Mesenchymal stem cell (in vitro differentiated cells and primary cell): ENCODE measurements around the gene ZDHHC14.

Experiments used
- DNase-seq: peaks from one replicate; pipeline ENCODE4 v3.0.0-alpha.2; 2013
- H2AFZ ChIP-seq: one replicate; pipeline ENCODE4 v1.6.1; 2013; ENCODE audit warnings: low read depth, mild to moderate bottlenecking, control low read depth, inconsistent platforms, low read length, moderate library complexity
- H2AK5ac ChIP-seq: 2 replicates; pipeline ENCODE4 v1.6.1; 2013; ENCODE audit warnings: low read length, moderate library complexity, mild to moderate bottlenecking, inconsistent platforms; ENCODE audit not compliant: severe bottlenecking
- H2BK120ac ChIP-seq: one replicate; pipeline ENCODE4 v1.6.1; 2013; ENCODE audit warnings: low read depth, mild to moderate bottlenecking, inconsistent platforms, low read length, moderate library complexity
- H2BK12ac ChIP-seq, 2 experiments: one replicate each; pipeline ENCODE4 v1.6.1; 2013; ENCODE audit warnings: inconsistent platforms in 2 of 2, low read length in 2 of 2, mild to moderate bottlenecking in 2 of 2, moderate library complexity in 2 of 2, control low read depth in 1 of 2
- H2BK15ac ChIP-seq: one replicate; pipeline ENCODE4 v1.6.1; 2013; ENCODE audit warnings: mild to moderate bottlenecking, low read depth, inconsistent platforms; ENCODE audit not compliant: poor library complexity, severe bottlenecking
- H2BK5ac ChIP-seq: 2 replicates; pipeline ENCODE4 v1.6.1; 2013; ENCODE audit warnings: low read depth, mild to moderate bottlenecking, low read length, control low read depth, inconsistent platforms; ENCODE audit not compliant: poor library complexity, severe bottlenecking
- H3K14ac ChIP-seq, 2 experiments: one replicate each; pipeline ENCODE4 v1.6.1; 2013; ENCODE audit warnings: inconsistent platforms in 2 of 2, low read length in 2 of 2, control low read depth in 1 of 2, mild to moderate bottlenecking in 1 of 2, moderate library complexity in 1 of 2
- H3K18ac ChIP-seq, 2 experiments: one replicate each; pipeline ENCODE4 v1.6.1; 2013; ENCODE audit warnings: inconsistent platforms in 2 of 2, low read length in 2 of 2, control low read depth in 1 of 2, low read depth in 1 of 2, mild to moderate bottlenecking in 1 of 2
- H3K23ac ChIP-seq, 2 experiments: one replicate each; pipeline ENCODE4 v1.6.1; 2013; ENCODE audit warnings: inconsistent platforms in 2 of 2, low read length in 2 of 2, mild to moderate bottlenecking in 2 of 2, moderate library complexity in 2 of 2, control low read depth in 1 of 2
- H3K27ac ChIP-seq: 2 replicates; pipeline ENCODE4 v1.5.1; 2013; ENCODE audit warnings: mild to moderate bottlenecking, moderate library complexity, low read length, control low read depth, inconsistent platforms; ENCODE audit not compliant: poor library complexity, severe bottlenecking
- H3K27me3 ChIP-seq, 2 experiments: 2 replicates each; pipeline versions ENCODE4 v1.6.1 to v1.7.0; 2013; ENCODE audit warnings: low read length in 2 of 2, mild to moderate bottlenecking in 2 of 2, moderate library complexity in 2 of 2, control low read depth in 1 of 2, inconsistent platforms in 1 of 2; ENCODE audit not compliant: control insufficient read depth in 1 of 2, insufficient read depth in 1 of 2
- H3K36me3 ChIP-seq, 2 experiments: 2 replicates each; pipeline versions ENCODE4 v1.6.1 to v1.7.0; 2013; ENCODE audit warnings: low read length in 2 of 2, control low read depth in 1 of 2, inconsistent platforms in 1 of 2, low read depth in 1 of 2, mild to moderate bottlenecking in 1 of 2; ENCODE audit not compliant: insufficient read depth in 2 of 2, control insufficient read depth in 1 of 2
- H3K4ac ChIP-seq, 2 experiments: one replicate each; pipeline ENCODE4 v1.6.1; 2013; ENCODE audit warnings: inconsistent platforms in 2 of 2, low read length in 2 of 2, mild to moderate bottlenecking in 2 of 2, moderate library complexity in 2 of 2, control low read depth in 1 of 2, low read depth in 1 of 2
- H3K4me1 ChIP-seq: 2 replicates; pipeline ENCODE4 v1.6.1; 2013; ENCODE audit warnings: low read depth, low read length, control low read depth; ENCODE audit not compliant: control insufficient read depth, insufficient read depth
- H3K4me2 ChIP-seq: 2 replicates; pipeline ENCODE4 v1.6.1; 2013; ENCODE audit warnings: low read length, mild to moderate bottlenecking, inconsistent platforms; ENCODE audit not compliant: poor library complexity, severe bottlenecking
- H3K4me3 ChIP-seq, 2 experiments: 2 replicates each; pipeline versions ENCODE4 v1.5.1 to v1.7.0; 2013; ENCODE audit warnings: low read length in 2 of 2, mild to moderate bottlenecking in 2 of 2, control low read depth in 1 of 2, low read depth in 1 of 2; ENCODE audit not compliant: insufficient read depth in 1 of 2
- H3K79me1 ChIP-seq: replicated peaks from 2 replicates; pipeline ENCODE4 v1.6.1; 2013; ENCODE audit warnings: mild to moderate bottlenecking, control low read depth, low read length, inconsistent platforms; ENCODE audit not compliant: poor library complexity, severe bottlenecking
- H3K9ac ChIP-seq: 2 replicates; pipeline ENCODE4 v1.7.0; 2013; ENCODE audit warnings: mild to moderate bottlenecking, low read length, moderate library complexity
- H3K9me3 ChIP-seq: 2 replicates; pipeline ENCODE4 v1.7.0; 2013; ENCODE audit warnings: mild to moderate bottlenecking, low read length; ENCODE audit not compliant: control insufficient read depth
- H4K8ac ChIP-seq: one replicate; pipeline ENCODE4 v1.6.1; 2013; ENCODE audit warnings: inconsistent platforms, mild to moderate bottlenecking, low read length, moderate library complexity
- H4K91ac ChIP-seq: one replicate; pipeline ENCODE4 v1.6.1; 2013; ENCODE audit warnings: mild to moderate bottlenecking, low read length, inconsistent platforms
- WGBS: methylation state at CpG from one replicate; pipeline ENCODE4 v1.1.7; 2013; ENCODE audit warnings: mixed read lengths; 5-methylcytosine and 5-hydroxymethylcytosine counted together

Gene ZDHHC14

DNA sequence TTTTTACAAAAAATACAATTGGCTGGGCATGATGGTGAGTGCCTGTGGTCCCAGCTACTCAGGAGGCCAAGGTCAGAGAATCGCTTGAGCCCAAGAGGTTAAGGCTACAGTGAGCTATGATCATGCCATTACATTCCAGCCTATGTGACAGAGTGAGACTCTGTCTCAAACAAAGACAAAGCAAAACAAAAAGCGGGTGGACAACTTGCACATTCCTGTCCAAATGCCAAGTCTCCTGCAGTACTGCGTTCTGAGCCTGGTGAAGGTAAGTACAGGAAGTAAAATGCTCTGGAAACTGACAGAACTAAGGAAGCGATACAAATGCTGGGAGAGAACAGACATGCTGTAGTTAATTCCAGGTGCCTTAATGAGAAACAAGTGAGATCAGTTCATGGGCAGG lies 37.3 kb upstream of the ZDHHC14 start:
- Histone ChIP-seq H3K4ac (no peak overlapping the region), H3K4me3 (no peak overlapping the region), H3K18ac (no peak overlapping the region), H2AK5ac (no peak overlapping the region), H3K27ac (no peak overlapping the region), H3K36me3 (no peaks in the 10 kb centered on the region), H3K23ac (no peak overlapping the region), H4K91ac (no peak overlapping the region), H2BK15ac (no peak overlapping the region), H3K4me1 (no peaks in the 10 kb centered on the region), H2AFZ (no peak overlapping the region), H3K79me1 (no peaks in the 10 kb centered on the region), H3K9me3 (peaks cover 5% of the 10 kb centered on the region), H3K14ac (no peak overlapping the region), H3K27me3 (peaks cover 35 to 54% of the 10 kb centered on the region in 2 experiments), H2BK120ac (no peak overlapping the region), H4K8ac (no peak overlapping the region), H2BK12ac (no peak overlapping the region), H3K9ac (no peak overlapping the region), H3K4me2 (no peak overlapping the region), H2BK5ac (no peak overlapping the region)
- DNase-seq: no peak
- 84% methylated on average over 4 of the region's 4 CpGs for WGBS

- no peak overlapping the region for H2AFZ ChIP-seq
- no peak overlapping the region for H2AK5ac ChIP-seq
- no peak overlapping the region for H4K91ac ChIP-seq
- H2BK5ac ChIP-seq: no peak overlapping the region
- H3K4ac ChIP-seq: no peak overlapping the region
- H3K27me3 ChIP-seq: peaks cover 37 to 54% of the 10 kb centered on the region in 2 experiments
- H2BK15ac ChIP-seq: no peak overlapping the region
- peaks cover 18% of the 10 kb centered on the region for H3K9me3 ChIP-seq
- H2BK12ac ChIP-seq: no peak overlapping the region
- H3K23ac ChIP-seq: no peak overlapping the region
- H3K79me1 ChIP-seq: no peaks in the 10 kb centered on the region
- H3K27ac ChIP-seq: no peak overlapping the region
- no peak overlapping the region for H4K8ac ChIP-seq
- H2BK120ac ChIP-seq: no peak overlapping the region
- no peak overlapping the region for H3K14ac ChIP-seq
- no peak overlapping the region for H3K4me2 ChIP-seq
- H3K36me3 ChIP-seq: no peaks in the 10 kb centered on the region
- WGBS: 79% methylated on average over 2 of the region's 2 CpGs
- no peak overlapping the region for H3K9ac ChIP-seq
- no peak overlapping the region for H3K4me3 ChIP-seq
- H3K18ac ChIP-seq: no peak overlapping the region
- H3K4me1 ChIP-seq: no peaks in the 10 kb centered on the region
- DNase-seq: no peak
Measured at GRCh38 chr6:157346373-157346772, 34.6 kb upstream of the ZDHHC14 start.

DNA sequence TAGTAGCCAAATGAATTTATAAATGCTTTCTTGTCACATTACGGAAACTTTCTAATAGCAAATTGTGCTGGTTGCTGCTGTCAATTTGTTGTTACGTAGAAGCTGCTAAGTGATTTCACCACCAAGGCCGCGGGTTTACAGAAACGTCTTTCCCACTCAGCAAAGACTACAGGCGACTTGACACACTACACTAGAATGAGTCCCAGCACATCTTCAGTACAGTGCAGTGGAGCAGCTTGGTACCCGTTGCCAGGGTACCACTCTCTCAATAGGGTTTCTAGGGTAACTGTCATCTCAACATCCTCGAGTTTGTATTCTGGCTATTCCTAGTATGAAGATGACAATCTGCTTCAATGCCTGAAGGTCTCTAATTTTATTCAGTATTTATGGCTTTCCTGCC lies 22.7 kb upstream of the ZDHHC14 start:
- no peak overlapping the region for H4K8ac ChIP-seq
- H3K9ac ChIP-seq: no peak overlapping the region
- H2AFZ ChIP-seq: no peak overlapping the region
- H2BK120ac ChIP-seq: no peak overlapping the region
- H2BK5ac ChIP-seq: no peak overlapping the region
- no peak overlapping the region for H3K4me2 ChIP-seq
- WGBS: 74% methylated on average over 8 of the region's 8 CpGs
- H3K14ac ChIP-seq: no peak overlapping the region
- no peak overlapping the region for H2BK12ac ChIP-seq
- H2AK5ac ChIP-seq: no peak overlapping the region
- H3K9me3 ChIP-seq: no peaks in the 10 kb centered on the region
- DNase-seq: no peak
- H3K18ac ChIP-seq: no peak overlapping the region
- H3K79me1 ChIP-seq: no peaks in the 10 kb centered on the region
- H2BK15ac ChIP-seq: no peak overlapping the region
- H4K91ac ChIP-seq: no peak overlapping the region
- no peak overlapping the region for H3K23ac ChIP-seq
- H3K4me1 ChIP-seq: no peaks in the 10 kb centered on the region
- H3K36me3 ChIP-seq: no peaks in the 10 kb centered on the region
- no peak overlapping the region for H3K27ac ChIP-seq
- H3K4ac ChIP-seq: no peak overlapping the region
- H3K4me3 ChIP-seq: no peak overlapping the region
- H3K27me3 ChIP-seq: peaks cover 0 to 9% of the 10 kb centered on the region in 2 experiments

GRCh38 chr6:157361886-157362285 lies 19.1 kb upstream of the ZDHHC14 start:
- Histone ChIP-seq H2AFZ (no peak overlapping the region), H2BK12ac (no peak overlapping the region), H3K14ac (no peak overlapping the region), H3K18ac (no peak overlapping the region), H4K8ac (no peak overlapping the region), H3K36me3 (no peaks in the 10 kb centered on the region), H2BK15ac (no peak overlapping the region), H2BK120ac (no peak overlapping the region), H3K4me3 (no peak overlapping the region), H2BK5ac (no peak overlapping the region), H3K4me2 (no peak overlapping the region), H3K27me3 (peaks cover 0 to 9% of the 10 kb centered on the region in 2 experiments), H3K9ac (no peak overlapping the region), H3K79me1 (no peaks in the 10 kb centered on the region), H4K91ac (no peak overlapping the region), H3K4me1 (no peaks in the 10 kb centered on the region), H3K27ac (no peak overlapping the region), H3K23ac (no peak overlapping the region), H3K4ac (no peak overlapping the region), H3K9me3 (no peaks in the 10 kb centered on the region), H2AK5ac (no peak overlapping the region)
- no peak for DNase-seq
- WGBS: 74% methylated on average over 3 of the region's 3 CpGs
